ENCODE results near the gene APP.

GRCh38 chr21:26095131-26095530 lies 75.4 kb downstream of the APP start:
- TF ChIP-seq CTCF (IDR thresholded peaks at IDR 0.05) (no peak), POLR2AphosphoS5 (IDR thresholded peaks at IDR 0.05) (no peak)
